ENCODE results near the gene KRTAP12-3. TPM values are rescaled to one million over a fixed set of nuclear protein-coding genes. Genes with fewer than 3 reads are reported as not detected.
"Not testable (repeated sequence)": the region's sequence is repeated elsewhere in the genome, so short reads cannot be mapped to it uniquely, and the experiment has no call there.

KRTAP12-3 gene, protein sequence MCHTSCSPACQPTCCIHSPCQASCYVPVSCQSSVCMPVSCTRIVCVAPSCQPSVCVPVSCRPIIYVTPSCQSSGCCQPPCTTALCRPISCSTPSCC
- not detected for total RNA-seq

DNA sequence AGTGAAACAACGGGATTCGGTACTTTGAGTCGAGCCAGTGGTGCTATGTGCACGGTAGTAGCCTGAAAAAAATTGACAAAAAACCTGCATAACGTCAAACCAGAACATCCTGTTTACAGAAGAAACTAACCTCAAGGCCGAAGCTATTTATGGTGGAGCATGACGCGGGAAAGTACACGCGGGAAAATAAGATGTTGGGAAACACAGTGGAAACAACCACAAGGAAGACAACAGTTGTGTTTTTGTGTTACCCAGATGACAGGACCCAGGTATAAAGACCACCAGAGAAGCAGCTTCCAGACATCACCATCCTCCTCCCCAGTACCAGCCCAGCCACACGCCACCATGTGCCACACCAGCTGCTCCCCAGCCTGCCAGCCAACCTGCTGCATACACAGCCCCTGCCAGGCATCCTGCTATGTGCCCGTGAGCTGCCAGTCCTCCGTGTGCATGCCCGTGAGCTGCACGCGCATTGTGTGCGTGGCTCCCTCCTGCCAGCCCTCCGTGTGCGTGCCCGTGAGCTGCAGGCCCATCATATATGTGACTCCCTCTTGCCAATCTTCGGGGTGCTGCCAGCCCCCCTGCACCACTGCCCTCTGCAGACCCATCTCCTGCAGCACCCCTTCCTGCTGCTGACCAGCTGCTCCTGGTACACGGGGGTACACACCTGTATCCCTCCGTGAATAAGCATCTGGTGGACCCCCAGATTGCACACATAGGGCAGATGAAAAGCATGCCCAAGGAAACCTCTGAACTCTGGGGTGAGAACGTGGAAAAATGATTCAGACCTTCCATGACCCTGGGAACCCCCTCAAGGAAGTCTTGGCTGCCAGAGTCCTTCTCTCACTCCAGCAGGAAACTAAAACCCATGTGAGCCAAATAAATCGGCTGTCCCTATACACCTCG is at the start of gene KRTAP12-3:
TSS of gene KRTAP12-3 (plus strand) at position 298 of the 906 bp plus-strand sequence. CDS start at position 346, 48 bp downstream.
- ATAC-seq: no peak

DNA sequence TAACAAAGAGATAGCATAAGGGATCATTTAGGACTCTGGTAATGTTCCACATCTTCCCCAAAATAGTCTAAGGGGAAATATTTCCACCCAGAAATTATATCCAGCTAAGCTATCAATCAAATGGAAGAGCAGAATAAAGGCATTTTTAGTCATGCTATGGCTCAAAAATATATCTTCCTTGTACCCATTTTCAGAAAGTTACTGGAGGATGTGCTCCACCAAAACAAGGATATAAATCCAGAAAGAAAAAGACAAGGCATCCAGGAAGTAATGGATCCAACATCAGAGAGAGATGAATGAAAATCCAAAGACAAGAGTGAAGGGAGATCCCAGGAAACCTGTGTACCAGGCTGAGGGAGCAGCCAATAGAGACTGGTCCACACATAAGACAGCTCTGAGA is 48.5 kb upstream of the KRTAP12-3 start:
- ATAC-seq: no peak

DNA sequence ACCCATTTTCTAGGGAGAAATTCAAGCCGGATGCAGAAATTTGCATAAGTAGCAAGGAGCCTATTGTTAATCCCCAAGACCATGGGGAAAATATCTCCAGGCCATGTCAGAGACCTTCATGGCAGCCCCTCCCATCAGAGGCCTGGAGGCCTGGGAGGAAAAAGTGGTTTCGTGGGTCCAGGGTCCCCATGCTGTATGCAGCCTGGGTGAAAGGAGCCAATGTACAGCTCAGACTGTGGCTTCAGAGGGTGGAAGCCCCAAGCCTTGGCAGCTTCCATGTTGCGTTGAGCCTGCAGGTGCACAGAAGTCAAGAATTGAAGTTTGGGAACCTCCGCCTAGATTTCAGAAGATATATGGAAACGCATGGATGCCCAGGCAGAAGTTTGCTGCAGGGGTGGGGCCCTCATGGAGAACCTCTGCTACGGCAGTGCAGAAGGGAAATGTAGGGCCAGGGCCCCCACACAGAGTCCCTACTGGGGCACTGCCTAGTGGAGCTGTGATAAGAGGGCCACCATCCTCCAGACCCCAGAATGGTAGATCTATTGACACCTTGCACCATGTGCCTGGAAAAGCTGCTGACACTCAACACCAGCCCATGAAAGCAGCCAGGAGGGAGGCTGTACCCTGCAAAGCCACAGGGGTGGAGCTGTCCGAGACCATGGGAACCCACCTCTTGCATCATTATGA is 47.4 kb upstream of the KRTAP12-3 start:
- not testable (repeated sequence) for ATAC-seq

DNA sequence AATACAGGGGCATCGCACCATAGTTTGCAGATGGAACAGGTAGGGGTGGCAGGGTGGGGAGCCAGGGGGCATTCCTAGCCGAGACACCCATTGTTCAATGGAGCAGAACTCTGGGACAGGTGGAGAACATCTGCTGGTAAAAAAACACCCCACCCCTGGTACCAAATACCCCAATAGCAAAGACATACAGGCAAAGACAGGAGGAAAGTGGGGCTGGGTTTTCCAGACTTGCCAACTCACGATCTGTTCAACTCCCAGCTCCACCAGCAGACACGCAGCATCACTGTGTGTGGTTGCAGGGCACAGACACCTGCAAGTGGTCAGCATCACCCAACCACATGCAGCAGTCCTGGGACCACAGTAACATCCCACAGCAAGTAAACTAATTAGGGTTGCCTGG is 46.2 kb upstream of the KRTAP12-3 start:
- ATAC-seq: no peak

DNA sequence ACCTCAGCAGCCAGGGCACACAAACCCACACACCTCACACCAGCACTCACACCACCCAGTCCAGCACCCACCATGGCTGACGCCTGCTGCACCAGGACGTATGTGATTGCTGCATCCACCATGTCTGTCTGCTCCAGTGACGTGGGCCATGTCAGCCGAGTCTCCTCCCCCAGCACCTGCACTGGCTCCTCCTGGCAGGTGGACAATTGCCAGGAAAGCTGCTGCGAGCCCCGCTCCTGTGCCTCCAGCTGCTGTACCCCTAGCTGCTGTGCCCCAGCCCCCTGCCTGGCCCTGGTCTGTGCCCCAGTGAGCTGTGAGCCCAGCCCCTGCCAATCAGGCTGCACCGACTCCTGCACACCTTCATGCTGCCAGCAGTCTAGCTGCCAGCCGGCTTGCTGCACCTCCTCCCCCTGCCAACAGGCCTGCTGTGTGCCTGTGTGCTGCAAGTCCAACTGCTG is 45.7 kb upstream of the KRTAP12-3 start, which contains the start of gene KRTAP10-8:
TSS of gene KRTAP10-8 (plus strand) at position 51 of the 458 bp plus-strand sequence. CDS start at position 73, 22 bp downstream.
- ATAC-seq: no peak

DNA sequence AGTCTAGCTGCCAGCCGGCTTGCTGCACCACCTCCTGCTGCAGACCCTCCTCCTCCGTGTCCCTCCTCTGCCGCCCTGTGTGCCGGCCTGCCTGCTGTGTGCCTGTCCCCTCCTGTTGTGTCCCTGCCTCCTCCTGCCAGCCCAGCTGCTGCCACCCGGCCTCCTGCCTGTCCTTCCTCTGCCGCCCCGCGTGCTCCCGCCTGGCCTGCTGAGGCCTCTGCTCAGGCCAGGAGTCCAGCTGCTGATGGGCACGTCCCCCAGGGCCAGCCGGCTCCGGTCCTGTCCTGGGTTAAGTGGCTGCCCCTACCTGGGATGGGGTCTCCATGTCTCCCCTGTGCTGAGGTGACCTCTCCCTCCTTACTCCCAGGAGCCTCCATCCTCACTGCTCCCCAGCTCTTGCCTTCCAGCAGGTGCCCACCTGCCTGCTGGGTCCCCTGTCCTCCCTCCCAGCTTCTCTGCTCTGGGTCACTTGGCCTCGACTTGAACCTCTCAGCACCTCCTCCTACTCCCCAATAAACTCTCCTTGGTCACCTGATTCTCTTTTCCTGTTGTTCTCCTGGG is 45.0 kb upstream of the KRTAP12-3 start:
- no peak for ATAC-seq

DNA sequence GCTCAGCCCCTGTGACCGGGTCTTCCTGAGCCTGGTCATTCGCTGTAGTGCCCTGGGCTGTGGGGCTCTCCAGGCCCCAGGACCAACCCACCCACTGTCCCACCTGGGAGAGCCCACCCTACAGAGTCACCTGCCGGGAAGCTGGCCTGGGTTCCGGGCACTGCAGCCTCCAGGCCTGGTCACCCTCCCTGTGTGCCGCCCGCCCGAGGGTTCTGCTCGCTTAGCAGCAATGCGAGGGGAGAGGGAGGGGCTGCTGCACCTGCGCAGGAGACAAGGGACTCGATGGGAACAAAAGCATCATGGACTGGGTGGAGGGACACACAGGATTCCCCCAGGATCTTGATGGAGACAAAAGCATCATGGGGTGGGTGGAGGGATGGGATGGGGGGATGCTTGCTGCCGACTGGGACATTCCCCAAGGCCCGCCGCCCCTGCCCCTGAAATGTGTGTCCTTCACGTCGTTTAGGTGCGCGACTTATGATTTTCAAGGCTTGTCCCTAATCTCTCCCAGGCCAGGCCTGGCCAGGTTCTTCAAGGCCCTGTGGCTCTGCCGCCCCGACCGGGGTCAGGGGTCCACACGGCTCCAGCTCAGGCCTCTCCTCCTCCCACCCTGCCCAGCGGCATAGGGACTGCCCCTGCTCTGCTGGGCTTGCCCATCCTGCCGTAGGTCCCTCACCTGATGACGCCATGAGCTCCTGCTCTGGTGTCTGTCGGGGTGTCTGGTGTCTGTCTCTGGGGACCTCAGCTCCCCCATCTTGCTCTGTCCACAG is 44.2 kb upstream of the KRTAP12-3 start:
- peak; percentile 14 for ATAC-seq

DNA sequence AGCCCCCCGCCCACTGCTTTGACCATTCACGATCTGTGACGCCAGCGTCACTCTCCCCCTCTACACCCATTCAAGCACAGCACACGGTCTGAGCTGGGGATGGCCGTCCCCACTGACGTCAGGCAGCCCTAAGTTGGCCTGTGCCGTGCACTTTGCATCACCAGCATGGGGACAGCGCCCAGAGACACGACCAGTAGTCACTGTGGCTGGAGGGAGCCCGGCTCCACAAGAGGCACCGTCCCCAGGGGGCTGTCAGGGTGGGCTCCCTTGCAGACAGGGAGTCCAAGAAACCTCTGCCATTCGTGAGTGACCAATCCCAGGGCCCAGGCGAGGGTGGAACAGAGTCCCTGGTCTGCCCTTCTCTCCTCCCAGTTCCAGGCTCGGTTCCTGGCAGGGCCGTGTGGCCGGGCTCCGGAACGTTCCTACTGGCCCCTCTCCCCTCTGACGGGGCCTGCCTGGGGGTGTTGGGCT is 43.5 kb upstream of the KRTAP12-3 start:
- ATAC-seq: no peak

DNA sequence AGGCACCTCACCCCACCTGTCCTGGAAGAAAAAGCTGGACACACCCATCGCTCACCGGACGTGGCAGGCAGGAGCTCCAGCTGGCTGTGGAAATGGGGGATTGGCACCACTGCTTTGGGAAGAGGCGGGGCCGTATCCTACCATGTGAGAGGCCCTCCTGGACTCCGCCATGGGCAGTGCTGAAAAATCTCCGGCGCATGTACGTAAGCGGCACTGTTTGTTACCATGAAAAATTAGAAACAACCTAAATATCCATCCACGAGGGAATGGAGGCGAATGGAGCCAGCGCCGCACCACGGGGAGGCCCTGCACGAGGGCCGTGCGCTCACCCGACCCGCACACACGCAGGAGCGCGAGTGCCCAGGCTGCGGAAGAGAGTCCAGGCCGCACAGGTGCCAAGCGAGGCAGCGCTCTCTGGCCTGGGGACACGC is 42.8 kb upstream of the KRTAP12-3 start:
- ATAC-seq: no peak

DNA sequence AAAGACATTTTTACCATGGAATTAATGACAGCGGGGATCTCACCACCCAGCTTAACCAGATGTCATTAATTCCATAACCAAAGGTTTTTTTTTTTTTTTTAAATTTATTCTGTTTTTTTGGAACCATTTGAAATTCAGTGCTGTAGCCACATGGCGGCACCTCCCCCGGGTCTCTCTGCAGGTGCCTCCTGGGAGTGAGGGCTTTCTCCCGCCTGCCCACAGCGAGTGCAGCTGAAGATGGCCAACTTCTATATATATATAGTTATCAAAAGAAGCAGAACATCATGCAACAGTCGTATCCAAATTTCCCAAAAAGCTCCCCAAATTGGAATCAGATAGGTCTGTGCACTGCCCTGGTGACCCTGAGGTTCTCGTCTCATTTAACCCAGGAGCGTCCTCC is 42.3 kb upstream of the KRTAP12-3 start:
- ATAC-seq: no peak

DNA sequence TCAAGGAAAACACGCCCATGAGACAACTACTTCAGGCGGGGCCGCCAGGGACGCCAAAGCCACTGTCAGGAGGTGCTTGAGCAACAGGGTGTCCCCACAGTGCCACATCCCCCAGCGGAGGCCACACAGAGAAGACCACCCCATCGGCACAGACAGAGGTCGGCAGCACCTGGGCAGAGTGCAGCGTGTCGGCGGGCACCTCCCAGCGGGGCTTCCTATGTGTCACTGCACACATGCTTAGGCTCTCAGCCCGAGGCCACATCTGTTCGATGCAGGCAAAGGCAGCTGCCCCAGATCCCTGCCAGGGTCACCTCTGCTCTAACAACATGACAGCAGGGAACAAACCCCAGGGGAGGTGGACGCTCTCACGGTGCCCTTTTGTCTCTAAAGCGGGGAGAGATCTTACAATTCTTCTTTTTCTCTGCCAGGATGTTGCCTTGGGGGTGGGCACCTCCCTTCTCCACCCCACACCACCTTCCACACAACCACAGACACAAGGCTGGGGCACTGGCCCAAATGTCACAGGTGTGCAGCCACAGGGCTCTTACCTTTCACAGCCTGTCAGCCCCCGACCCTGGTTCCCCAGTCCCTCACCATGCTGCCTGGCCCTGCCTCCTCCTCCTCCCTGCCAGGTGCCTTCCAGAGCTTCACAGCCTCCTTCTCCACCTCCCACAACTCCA is 41.7 kb upstream of the KRTAP12-3 start:
- no peak for ATAC-seq

DNA sequence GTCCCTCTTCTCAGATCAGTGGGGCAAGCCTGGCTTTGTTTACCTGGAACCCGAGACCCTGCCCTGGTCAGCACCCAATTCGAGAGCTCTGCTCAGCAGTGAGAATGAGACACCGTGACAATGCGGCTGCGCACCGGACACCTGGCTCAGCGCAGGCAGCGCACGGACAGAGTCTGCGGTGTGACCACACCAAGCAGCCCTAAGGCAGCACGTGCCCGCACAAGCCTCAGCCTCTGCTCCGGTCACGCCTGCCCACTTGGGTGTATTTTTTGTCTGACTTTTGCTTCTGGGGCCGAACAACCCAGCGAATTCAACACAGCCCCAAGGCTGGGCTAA is 41.2 kb upstream of the KRTAP12-3 start:
- peak; percentile 36 for ATAC-seq

DNA sequence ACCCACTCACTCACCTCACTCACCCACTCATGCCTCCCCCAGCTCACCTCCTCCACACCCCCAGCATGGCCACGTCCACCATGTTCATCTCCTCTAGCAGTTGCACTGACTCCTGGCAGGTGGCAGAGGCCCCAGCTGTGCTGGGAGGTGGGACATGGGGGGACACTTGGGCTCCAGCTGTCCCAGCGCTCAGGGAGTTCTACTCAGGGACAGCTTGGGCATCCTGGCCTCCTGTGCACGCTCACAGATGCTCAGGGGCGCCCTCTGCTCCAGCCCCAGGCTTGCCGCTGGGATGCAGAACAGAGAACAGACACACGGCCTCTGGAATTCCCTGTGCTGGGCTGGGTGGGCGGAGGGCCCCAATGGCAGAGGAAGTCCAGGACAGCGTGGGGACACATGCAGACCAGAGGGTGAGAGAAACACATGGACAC is 40.6 kb upstream of the KRTAP12-3 start:
- no peak for ATAC-seq

DNA sequence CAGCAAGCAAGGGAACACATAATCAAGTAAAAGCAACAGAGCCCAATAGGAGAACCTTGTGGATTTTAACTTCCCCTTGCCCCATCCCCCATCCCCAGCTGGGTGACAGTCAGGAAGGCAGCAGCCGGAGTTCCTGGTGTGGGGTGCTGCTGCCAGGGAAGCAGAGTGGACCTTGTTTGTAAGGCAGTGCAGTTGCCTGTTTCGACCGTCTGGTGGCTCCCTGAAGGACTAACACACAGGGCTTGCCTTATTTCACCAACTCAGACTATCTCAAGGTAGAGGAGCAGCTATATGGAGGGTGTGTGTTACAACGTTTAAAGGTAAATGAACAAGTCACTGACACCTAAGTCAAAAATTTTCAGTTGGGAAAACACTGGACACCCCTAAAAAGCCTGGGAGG is 39.2 kb upstream of the KRTAP12-3 start:
- no peak for ATAC-seq

DNA sequence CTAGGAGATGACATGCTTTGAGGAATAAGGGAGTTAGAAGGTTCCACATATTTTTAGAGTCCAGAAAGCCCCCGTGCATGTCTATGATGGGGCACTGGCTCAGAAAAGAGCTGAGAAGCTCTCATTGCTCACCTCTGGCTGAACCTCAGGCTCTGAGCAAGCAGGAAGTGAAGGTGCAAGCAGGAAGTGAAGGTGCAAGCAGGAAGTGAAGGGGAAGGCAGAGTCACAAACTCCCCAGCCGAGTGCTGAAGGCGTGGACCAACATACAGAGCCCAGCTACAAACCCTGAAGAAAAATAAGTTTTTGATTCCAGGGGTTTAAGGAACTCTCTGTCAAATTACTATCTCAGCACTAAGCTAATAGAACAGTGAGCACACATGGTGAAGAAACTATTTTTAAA is 38.8 kb upstream of the KRTAP12-3 start:
- peak; percentile 64 for ATAC-seq

DNA sequence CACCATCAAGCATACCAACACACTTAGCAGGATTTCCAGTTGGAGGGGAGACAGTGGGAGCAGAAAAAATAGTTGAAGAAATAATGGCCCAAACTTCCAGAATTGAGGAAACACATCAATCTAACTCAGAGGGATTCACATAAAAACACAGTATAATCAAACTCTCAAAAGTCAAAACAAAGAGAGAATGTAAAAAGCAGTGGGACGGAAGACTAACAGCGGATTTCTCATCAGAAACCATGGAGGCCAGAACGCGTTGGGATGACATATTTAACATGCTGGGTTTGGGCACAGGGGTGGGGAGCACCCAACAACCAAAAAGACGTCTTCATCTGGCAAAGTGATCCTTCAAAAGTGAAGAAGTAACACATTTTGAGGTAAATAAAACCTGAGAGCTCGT is 37.8 kb upstream of the KRTAP12-3 start:
- no peak for ATAC-seq

DNA sequence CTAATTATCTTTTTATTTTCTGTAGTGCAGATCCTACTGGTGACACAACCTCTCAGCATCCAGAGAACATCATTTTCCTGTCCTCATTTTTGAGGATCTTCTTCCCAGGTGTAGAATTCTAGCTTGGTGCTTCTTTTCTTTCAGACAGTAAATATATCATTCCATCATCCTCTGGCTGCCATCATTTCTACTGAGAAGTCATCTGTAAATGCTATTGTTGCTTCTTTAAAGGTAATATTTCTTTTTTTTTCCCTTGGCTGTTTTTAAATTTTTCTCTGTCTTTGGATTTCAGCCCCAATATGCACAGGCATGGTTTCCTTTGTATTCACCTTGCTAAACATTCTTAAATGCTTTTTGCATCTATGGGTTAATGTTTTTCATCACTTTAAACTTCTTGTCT is 34.2 kb upstream of the KRTAP12-3 start:
- ATAC-seq: no peak

DNA sequence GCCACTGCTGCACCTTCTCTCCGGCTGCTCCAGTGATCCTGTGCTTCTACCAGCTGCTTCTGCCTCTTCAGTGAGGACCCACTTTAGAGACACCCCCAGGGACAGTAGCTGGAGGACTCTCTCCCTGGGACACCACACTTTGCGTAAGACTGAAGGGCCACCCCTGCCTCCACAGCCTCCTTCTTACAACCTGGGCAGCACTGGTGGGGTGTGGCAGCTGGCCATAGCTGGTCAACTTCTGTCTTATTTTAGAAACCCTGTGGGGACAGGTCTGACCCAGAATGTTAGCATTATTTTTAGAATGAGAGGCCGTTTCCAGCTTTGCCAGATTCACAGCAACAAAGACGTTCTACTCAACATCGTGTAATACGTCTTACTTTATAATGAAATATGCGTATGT is 32.0 kb upstream of the KRTAP12-3 start:
- no peak for ATAC-seq

DNA sequence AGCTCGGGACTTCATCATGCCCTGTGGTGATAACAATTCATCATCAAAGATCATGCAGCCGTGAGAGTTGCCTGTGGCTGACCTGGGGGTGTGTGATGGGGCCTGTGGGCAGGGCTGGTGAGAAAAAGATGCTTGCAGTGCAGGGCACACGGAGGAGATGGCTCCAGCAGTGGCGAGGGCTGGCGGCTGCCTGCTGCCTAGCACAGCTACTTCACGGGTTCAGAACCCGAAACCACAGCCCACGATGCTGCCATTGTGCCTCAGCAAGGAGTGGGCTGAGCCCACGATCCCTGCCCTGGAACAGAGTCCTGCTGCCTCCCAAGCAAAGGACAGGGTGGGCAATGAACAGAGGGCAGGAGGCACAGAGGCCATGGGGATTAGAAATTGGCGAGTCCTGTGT is 31.5 kb upstream of the KRTAP12-3 start:
- ATAC-seq: no peak

DNA sequence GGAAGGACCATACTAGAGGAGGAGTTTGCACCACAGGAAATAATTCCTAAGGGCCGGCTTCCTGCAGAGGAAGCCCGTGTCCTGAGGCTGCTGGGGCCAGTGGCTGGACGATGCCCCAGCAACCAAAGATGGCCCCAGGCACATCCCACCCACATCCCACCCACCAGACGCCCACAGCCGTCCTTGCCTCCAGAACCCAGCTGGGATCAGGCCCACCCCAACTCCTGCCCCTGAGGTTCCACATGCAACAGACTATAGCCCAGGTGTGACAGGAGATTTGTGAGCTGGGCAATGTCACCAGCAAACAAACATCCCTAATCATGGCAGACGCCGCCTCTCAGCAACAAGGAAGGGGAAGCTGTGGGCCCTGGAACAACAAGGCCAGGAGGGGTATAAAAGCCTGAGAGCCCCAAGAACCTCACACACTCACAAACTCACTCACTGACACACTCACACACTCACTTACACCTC is 31.0 kb upstream of the KRTAP12-3 start, which contains the start of gene KRTAP10-9:
TSS of gene KRTAP10-9 (plus strand) at position 421 of the 471 bp plus-strand sequence. CDS start 79 bp downstream, outside the sequence.
- ATAC-seq: no peak

DNA sequence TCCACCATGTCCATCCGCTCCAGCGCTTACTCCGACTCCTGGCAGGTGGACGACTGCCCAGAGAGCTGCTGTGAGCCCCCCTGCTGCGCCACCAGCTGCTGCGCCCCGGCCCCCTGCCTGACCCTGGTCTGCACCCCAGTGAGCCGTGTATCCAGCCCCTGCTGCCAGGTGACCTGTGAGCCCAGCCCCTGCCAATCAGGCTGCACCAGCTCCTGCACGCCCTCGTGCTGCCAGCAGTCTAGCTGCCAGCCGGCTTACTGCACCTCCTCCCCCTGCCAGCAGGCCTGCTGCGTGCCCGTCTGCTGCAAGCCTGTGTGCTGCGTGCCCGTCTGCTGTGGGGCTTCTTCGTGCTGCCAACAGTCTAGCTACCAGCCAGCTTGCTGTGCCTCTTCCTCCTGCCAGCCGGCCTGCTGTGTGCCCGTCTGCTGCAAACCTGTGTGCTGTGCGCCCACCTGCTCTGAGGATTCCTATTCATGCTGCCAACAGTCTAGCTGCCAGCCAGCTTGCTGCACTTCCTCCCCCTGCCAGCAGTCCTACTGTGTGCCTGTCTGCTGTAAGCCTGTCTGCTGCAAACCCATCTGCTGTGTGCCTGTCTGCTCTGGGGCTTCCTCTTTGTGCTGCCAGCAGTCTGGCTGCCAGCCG is 30.4 kb upstream of the KRTAP12-3 start:
- not testable (repeated sequence) for ATAC-seq
